Body of pancreas (tissue), 4 donors: ENCODE results near the gene DCAF11.

Experiments used
- POLR2A ChIP-seq, 3 donors: fragments of 450-650 bp; IDR thresholded peaks; one replicate each; pipeline ENCODE4 v1.6.1; 2016; ENCODE audit warnings: antibody characterized with exemption in 3 of 3, mild to moderate bottlenecking in 2 of 3
- TF ChIP-seq, protein P1 (sequence below), 7 experiments: fragments of 450-650 bp in 4 of 7; fragments of 200-600 bp in 3 of 7; sonication (generic) in 3 of 7; IDR thresholded peaks; one replicate each; pipeline ENCODE4 v1.5.1; 2016 to 2019; ENCODE audit warnings: antibody characterized with exemption in 7 of 7

DNA sequence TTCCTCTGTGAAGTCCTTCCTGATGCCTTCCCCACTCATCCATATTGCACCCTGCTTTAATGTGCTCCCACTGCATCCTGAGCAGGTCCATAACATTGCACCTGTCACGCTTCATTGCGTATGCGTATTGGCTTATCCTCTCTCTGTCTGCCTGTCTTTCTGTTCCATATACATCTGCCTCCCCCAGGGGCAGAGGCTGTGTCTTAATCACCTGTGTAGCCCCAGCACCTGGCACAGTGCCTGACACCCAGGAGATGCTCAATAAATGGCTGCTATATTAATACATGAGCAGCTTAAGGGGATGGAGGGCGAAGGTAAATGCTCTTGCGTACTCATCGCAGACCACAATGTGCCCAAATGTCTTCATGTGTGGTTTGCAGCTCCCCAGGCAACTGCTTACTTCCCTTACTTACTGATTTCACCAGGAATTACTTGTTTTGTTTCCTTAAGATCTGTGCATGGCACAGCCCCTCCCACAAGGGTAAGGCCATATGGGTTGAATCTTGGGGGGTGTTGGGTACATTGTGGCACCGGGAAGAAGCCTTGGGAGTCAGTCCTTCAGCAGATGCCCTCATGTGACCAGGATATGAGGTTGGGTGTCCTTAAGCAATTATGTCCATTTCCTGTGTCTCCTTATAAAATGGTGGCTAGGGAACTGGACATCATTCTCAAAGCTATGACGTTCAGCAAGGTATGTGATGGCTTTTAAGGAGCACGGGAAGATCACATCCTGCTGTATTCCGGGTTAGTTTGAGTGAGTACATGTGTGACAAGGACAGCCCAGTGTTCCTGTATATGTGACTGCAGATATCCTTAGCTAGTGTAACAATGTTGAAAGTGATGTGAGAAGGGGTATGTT is 44.1 kb upstream of the DCAF11 start:
- TF ChIP-seq, protein P1, sequence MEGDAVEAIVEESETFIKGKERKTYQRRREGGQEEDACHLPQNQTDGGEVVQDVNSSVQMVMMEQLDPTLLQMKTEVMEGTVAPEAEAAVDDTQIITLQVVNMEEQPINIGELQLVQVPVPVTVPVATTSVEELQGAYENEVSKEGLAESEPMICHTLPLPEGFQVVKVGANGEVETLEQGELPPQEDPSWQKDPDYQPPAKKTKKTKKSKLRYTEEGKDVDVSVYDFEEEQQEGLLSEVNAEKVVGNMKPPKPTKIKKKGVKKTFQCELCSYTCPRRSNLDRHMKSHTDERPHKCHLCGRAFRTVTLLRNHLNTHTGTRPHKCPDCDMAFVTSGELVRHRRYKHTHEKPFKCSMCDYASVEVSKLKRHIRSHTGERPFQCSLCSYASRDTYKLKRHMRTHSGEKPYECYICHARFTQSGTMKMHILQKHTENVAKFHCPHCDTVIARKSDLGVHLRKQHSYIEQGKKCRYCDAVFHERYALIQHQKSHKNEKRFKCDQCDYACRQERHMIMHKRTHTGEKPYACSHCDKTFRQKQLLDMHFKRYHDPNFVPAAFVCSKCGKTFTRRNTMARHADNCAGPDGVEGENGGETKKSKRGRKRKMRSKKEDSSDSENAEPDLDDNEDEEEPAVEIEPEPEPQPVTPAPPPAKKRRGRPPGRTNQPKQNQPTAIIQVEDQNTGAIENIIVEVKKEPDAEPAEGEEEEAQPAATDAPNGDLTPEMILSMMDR (IDR thresholded peaks at IDR 0.05) = no peak
- no peak for TF ChIP-seq POLR2A (IDR thresholded peaks at IDR 0.05)
